DOHH2 (cell line): ENCODE results near the gene WHRN.

ENCODE experiments used
- H3F3A ChIP-seq: fragments of 200-600 bp; sonication (generic), shearing (Covaris generic); 2 replicates; pipeline ENCODE4 v1.6.0; 2016; ENCODE audit warnings: antibody characterized with exemption, mild to moderate bottlenecking; ENCODE audit not compliant: control insufficient read depth, insufficient read depth
- H3K27ac ChIP-seq: fragments of 200-600 bp; sonication (generic); 2 replicates; pipeline ENCODE4 v1.5.1; 2014; ENCODE audit warnings: low read depth, mild to moderate bottlenecking, low read length, moderate library complexity
- H3K27me3 ChIP-seq: fragments of 200-600 bp; sonication (generic); 2 replicates; pipeline ENCODE4 v1.6.1; 2014; ENCODE audit warnings: mild to moderate bottlenecking, low read length, mixed read lengths; ENCODE audit not compliant: control insufficient read depth
- H3K36me3 ChIP-seq: fragments of 200-600 bp; sonication (generic); 2 replicates; pipeline ENCODE4 v1.6.1; 2014; ENCODE audit warnings: mild to moderate bottlenecking, low read length, moderate library complexity, mixed read lengths; ENCODE audit not compliant: control insufficient read depth
- H3K4me1 ChIP-seq: fragments of 200-600 bp; sonication (generic); 2 replicates; pipeline ENCODE4 v1.6.1; 2014; ENCODE audit warnings: mild to moderate bottlenecking, low read length, mixed read lengths; ENCODE audit not compliant: control insufficient read depth
- H3K4me2 ChIP-seq: fragments of 200-600 bp; sonication (generic); 2 replicates; pipeline ENCODE4 v1.6.0; 2014; ENCODE audit warnings: mild to moderate bottlenecking, low read length, moderate library complexity
- H3K4me3 ChIP-seq: fragments of 200-600 bp; sonication (generic); 2 replicates; pipeline ENCODE4 v1.5.1; 2014; ENCODE audit warnings: mild to moderate bottlenecking, low read length, mixed read lengths
- H3K79me2 ChIP-seq: fragments of 200-600 bp; sonication (generic); 2 replicates; pipeline ENCODE4 v1.6.1; 2014; ENCODE audit warnings: mild to moderate bottlenecking, low read length, mixed read lengths; ENCODE audit not compliant: control insufficient read depth
- H3K9me2 ChIP-seq: fragments of 200-600 bp; sonication (generic); replicated peaks from 2 replicates; pipeline ENCODE4 v1.6.1; 2014; ENCODE audit warnings: mild to moderate bottlenecking, low read length, mixed read lengths; ENCODE audit not compliant: control insufficient read depth
- H3K9me3 ChIP-seq: fragments of 200-600 bp; sonication (generic); 2 replicates; pipeline ENCODE4 v1.6.1; 2014; ENCODE audit warnings: antibody characterized with exemption, low read length, mixed read lengths; ENCODE audit not compliant: control insufficient read depth, insufficient read depth
- H4K20me1 ChIP-seq: fragments of 200-600 bp; sonication (generic); 2 replicates; pipeline ENCODE4 v1.6.0; 2014; ENCODE audit warnings: low read depth, mild to moderate bottlenecking, antibody characterized with exemption, low read length, moderate library complexity; ENCODE audit not compliant: control insufficient read depth, insufficient read depth
- CTCF ChIP-seq: fragments of 200-600 bp; sonication (generic); IDR thresholded peaks from one replicate; pipeline ENCODE4 v1.5.1; 2014; ENCODE audit warnings: antibody characterized with exemption, mild to moderate bottlenecking, low read depth, low read length; ENCODE audit not compliant: poor library complexity, severe bottlenecking
- EZH2phosphoT487 ChIP-seq: fragments of 200-600 bp; sonication (generic); IDR thresholded peaks from 2 replicates; pipeline ENCODE4 v1.6.1; 2017; ENCODE audit warnings: borderline replicate concordance, mild to moderate bottlenecking, antibody characterized with exemption, low read length, moderate library complexity, mixed read lengths

Gene WHRN

GRCh38 chr9:114357911-114358328 is 147.4 kb downstream of the WHRN start:
- Histone ChIP-seq H3F3A (no peaks in the 10 kb centered on the region), H3K27ac (no peak overlapping the region), H3K4me1 (no peaks in the 10 kb centered on the region; the same call in 1 of the 2 replicates), H3K79me2 (peaks cover 48% of the 10 kb centered on the region), H3K9me3 (no peaks in the 10 kb centered on the region), H4K20me1 (no peaks in the 10 kb centered on the region), H3K4me2 (no peak overlapping the region), H3K36me3 (peaks cover 90% of the 10 kb centered on the region), H3K9me2 (no peaks in the 10 kb centered on the region), H3K27me3 (no peaks in the 10 kb centered on the region), H3K4me3 (no peak overlapping the region)
- TF ChIP-seq EZH2phosphoT487 (no peak), CTCF (no peak)

- H4K20me1 ChIP-seq = no peaks in the 10 kb centered on the region
- H3K36me3 ChIP-seq = peaks cover 90% of the 10 kb centered on the region
- H3K27me3 ChIP-seq = no peaks in the 10 kb centered on the region
- H3K9me2 ChIP-seq = no peaks in the 10 kb centered on the region
- no peaks in the 10 kb centered on the region for H3K9me3 ChIP-seq
- TF ChIP-seq EZH2phosphoT487 (no peak), CTCF (no peak)
- H3F3A ChIP-seq = no peaks in the 10 kb centered on the region
- no peak overlapping the region for H3K4me3 ChIP-seq
- H3K4me1 ChIP-seq = no peaks in the 10 kb centered on the region
- H3K27ac ChIP-seq = no peak overlapping the region
- peaks cover 44% of the 10 kb centered on the region for H3K79me2 ChIP-seq
- H3K4me2 ChIP-seq = no peak overlapping the region
Measured at GRCh38 chr9:114357360-114357759, 147.9 kb downstream of the WHRN start.

GRCh38 chr9:114356792-114357191 is 148.5 kb downstream of the WHRN start:
- TF ChIP-seq CTCF (no peak), EZH2phosphoT487 (no peak)
- Histone ChIP-seq H3K9me3 (no peaks in the 10 kb centered on the region), H4K20me1 (no peaks in the 10 kb centered on the region), H3K36me3 (peaks cover 90% of the 10 kb centered on the region), H3K4me3 (no peak overlapping the region), H3K27me3 (no peaks in the 10 kb centered on the region), H3K4me2 (no peak overlapping the region), H3K79me2 (peaks cover 38% of the 10 kb centered on the region), H3K9me2 (no peaks in the 10 kb centered on the region), H3F3A (peaks cover 3% of the 10 kb centered on the region; the same call in 1 of the 2 replicates), H3K27ac (no peak overlapping the region), H3K4me1 (no peaks in the 10 kb centered on the region)
